ENCODE measurements around the gene CRYBA1. TPM values are rescaled to one million over a fixed set of nuclear protein-coding genes. Genes with fewer than 3 reads are reported as not detected.

CRYBA1 gene
- total RNA-seq, 1 experiment from 2014 or later: not detected

DNA sequence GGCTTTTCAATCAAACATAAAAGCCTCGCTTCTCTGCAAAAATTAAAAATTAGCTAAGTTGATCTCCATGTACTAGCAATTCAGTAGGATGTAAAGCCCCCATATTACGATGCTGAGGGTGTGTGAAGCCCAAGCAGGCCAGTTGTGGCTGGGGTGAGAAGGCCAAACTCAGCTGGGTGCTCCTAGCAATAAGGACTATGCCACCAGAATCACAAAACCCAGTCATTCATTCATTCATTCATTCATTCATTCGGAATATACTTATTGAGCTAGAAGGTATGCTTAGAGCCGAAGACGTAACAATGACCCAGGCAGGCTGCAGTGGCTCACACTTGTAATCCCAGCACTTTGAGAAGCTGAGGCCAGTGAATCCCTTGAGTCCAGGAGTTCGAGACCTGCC is 3.9 kb upstream of the CRYBA1 start:
- Histone ChIP-seq H3K9me2 (ENCODE audit: insufficient read depth) (no peaks in the 10 kb centered on the region), H3K27ac (ENCODE audit: low read depth, low read length) (no peak overlapping the region), H3K4me3 (replicated peaks in 1 of 2; ENCODE audit: low read depth in 1 of 2, low read length in 2 of 2) (no peak overlapping the region), H3K36me3 (ENCODE audit: control insufficient read depth in 1 of 2, insufficient read depth in 2 of 2, low read length in 2 of 2) (peaks cover 0 to 9% of the 10 kb centered on the region in 2 experiments; a peak in 3 of 4 replicates), H4K20me1 (ENCODE audit: insufficient read depth) (peaks cover 7% of the 10 kb centered on the region; the same call in 1 of the 2 replicates), H3K79me2 (ENCODE audit: insufficient read depth, low read length) (peaks cover 84% of the 10 kb centered on the region), H3K4me2 (ENCODE audit: low read length) (no peak overlapping the region), H3K9ac (ENCODE audit: low read length) (no peak overlapping the region), H3K4me1 (ENCODE audit: control insufficient read depth in 1 of 2, insufficient read depth in 2 of 2, low read length in 2 of 2) (peaks cover 21 to 43% of the 10 kb centered on the region in 2 experiments), H3K27me3 (ENCODE audit: insufficient read depth, low read length) (no peaks in the 10 kb centered on the region), H3K9me3 (ENCODE audit: control insufficient read depth in 1 of 2, insufficient read depth in 1 of 2, low read depth in 1 of 2, low read length in 2 of 2) (no peaks in the 10 kb centered on the region), H2AFZ (ENCODE audit: low read depth, low read length, poor library complexity, severe bottlenecking) (no peak overlapping the region)
- DNase-seq (ENCODE audit: low read depth, low spot score) (no peak), ATAC-seq (no peak)
- TF ChIP-seq CBX3 (IDR thresholded peaks at IDR 0.05; ENCODE audit: low read depth) (no peak), EGR1 (IDR thresholded peaks at IDR 0.05; ENCODE audit: low read depth) (no peak), FOSL1 (IDR thresholded peaks at IDR 0.05; ENCODE audit: low read depth) (no peak), YY1 (IDR thresholded peaks at IDR 0.05; ENCODE audit: extremely low read depth, insufficient replicate concordance, low read depth, low read length) (no peak), ELF1 (IDR thresholded peaks at IDR 0.05; ENCODE audit: borderline replicate concordance, low read depth) (no peak), ZFX (IDR thresholded peaks at IDR 0.05) (no peak), ZNF274 (IDR thresholded peaks at IDR 0.05; ENCODE audit: low read depth, low read length) (no peak), RAD21 (IDR thresholded peaks at IDR 0.05; ENCODE audit: low read depth) (no peak), POLR2AphosphoS5 (IDR thresholded peaks at IDR 0.05; ENCODE audit: low read depth, low read length) (no peak)
- TF ChIP-seq, protein P1, sequence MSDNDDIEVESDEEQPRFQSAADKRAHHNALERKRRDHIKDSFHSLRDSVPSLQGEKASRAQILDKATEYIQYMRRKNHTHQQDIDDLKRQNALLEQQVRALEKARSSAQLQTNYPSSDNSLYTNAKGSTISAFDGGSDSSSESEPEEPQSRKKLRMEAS (IDR thresholded peaks at IDR 0.05): no peak
- TF ChIP-seq, protein P2, sequence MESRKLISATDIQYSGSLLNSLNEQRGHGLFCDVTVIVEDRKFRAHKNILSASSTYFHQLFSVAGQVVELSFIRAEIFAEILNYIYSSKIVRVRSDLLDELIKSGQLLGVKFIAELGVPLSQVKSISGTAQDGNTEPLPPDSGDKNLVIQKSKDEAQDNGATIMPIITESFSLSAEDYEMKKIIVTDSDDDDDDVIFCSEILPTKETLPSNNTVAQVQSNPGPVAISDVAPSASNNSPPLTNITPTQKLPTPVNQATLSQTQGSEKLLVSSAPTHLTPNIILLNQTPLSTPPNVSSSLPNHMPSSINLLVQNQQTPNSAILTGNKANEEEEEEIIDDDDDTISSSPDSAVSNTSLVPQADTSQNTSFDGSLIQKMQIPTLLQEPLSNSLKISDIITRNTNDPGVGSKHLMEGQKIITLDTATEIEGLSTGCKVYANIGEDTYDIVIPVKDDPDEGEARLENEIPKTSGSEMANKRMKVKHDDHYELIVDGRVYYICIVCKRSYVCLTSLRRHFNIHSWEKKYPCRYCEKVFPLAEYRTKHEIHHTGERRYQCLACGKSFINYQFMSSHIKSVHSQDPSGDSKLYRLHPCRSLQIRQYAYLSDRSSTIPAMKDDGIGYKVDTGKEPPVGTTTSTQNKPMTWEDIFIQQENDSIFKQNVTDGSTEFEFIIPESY (IDR thresholded peaks at IDR 0.05; ENCODE audit: extremely low read depth, insufficient replicate concordance, low read length): no peak
- TF ChIP-seq, protein P3, sequence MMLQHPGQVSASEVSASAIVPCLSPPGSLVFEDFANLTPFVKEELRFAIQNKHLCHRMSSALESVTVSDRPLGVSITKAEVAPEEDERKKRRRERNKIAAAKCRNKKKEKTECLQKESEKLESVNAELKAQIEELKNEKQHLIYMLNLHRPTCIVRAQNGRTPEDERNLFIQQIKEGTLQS (IDR thresholded peaks at IDR 0.05): no peak
- intact Hi-C loops (cut with micrococcal nuclease): no loop called here
- POLR2A ChIA-PET: interaction anchor here (0.7 to 1.9 kb wide), 3 partner anchors 51 to 164 kb away, joined by 3 to 4 read pairs (median 3); partner anchors contain the start of gene NUFIP2
- CTCF ChIA-PET: interaction anchor here (0.8 to 2.1 kb wide), 7 partner anchors 11 to 851 kb away, joined by 3 to 9 read pairs (median 4); no protein-coding TSS in a partner anchor
- BruUV-seq (replicated peaks): no TSS peak
- RAD21 ChIA-PET (ENCODE audit: low non-redundant PET in 1 of 2, low total read pairs in 2 of 2, uncharacterized antibody in 2 of 2, unreplicated experiment in 2 of 2): no interaction called here
